Type B pancreatic cell (in vitro differentiated cells): ENCODE data around the gene KMT2D. TPM values are rescaled to one million over a fixed set of nuclear protein-coding genes. Genes with fewer than 3 reads are reported as not detected.

Experiments
- DNase-seq: peaks from one replicate; pipeline ENCODE4 v3.0.0; 2021; ENCODE audit warnings: mixed read lengths; ENCODE audit not compliant: unreplicated experiment; ENCODE audit errors: extremely low spot score
- H3K27ac Mint-ChIP-seq: 2 replicates; pipeline ENCODE4 v1.8.0; 2021; ENCODE audit warnings: mild to moderate bottlenecking, mixed read lengths
- H3K27me3 Mint-ChIP-seq: 2 replicates; pipeline ENCODE4 v1.8.0; 2021; ENCODE audit warnings: mixed read lengths
- H3K36me3 Mint-ChIP-seq: 2 replicates; pipeline ENCODE4 v1.8.0; 2021; ENCODE audit warnings: mixed read lengths
- H3K4me1 Mint-ChIP-seq: one replicate; pipeline ENCODE4 v1.8.0; 2021; ENCODE audit warnings: mixed read lengths; ENCODE audit not compliant: unreplicated experiment
- H3K4me3 Mint-ChIP-seq: 2 replicates; pipeline ENCODE4 v1.8.0; 2021; ENCODE audit warnings: mild to moderate bottlenecking, mixed read lengths
- H3K9me3 Mint-ChIP-seq: 2 replicates; pipeline ENCODE4 v1.8.0; 2021; ENCODE audit warnings: mixed read lengths
- total RNA-seq: library from RNA; stranded (reverse); gene quantifications from 2 replicates; pipeline ENCODE4 v1.2.1, GENCODE V29; 2021; ENCODE audit warnings: low replicate concordance
- TF ChIP-seq, protein P1 (sequence below): fragments of 200-600 bp; sonication (generic); conservative IDR thresholded peaks from 2 replicates; pipeline ENCODE4 v1.5.0; 2021; ENCODE audit warnings: antibody characterized with exemption, mild to moderate bottlenecking

KMT2D gene
- total RNA-seq, 1 donor from 2014 or later = 97.6 TPM

DNA sequence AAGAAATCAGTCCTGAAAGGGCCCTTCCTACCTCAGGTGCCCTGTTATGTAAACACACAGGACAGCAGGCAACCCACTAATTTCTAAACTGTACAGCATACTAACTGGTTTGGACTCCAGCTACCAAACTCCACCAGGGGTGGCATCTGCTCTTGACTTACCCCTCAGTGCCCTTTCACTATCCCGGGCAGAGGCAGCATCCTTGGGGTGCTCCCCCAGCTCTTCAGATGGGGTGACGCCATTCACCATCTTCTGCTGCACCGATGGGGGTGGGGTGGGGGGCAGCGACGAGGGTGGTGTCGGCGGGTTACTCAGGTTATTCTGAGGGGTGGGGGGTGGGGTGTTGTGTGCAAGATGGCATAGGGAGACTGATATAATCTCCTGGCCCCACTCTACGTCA, 30.5 kb downstream of the KMT2D start:
- no peaks in the 10 kb centered on the region for H3K9me3 Mint-ChIP-seq
- H3K4me3 Mint-ChIP-seq = no peak overlapping the region
- no peaks in the 10 kb centered on the region for H3K27me3 Mint-ChIP-seq
- TF ChIP-seq, protein P1, sequence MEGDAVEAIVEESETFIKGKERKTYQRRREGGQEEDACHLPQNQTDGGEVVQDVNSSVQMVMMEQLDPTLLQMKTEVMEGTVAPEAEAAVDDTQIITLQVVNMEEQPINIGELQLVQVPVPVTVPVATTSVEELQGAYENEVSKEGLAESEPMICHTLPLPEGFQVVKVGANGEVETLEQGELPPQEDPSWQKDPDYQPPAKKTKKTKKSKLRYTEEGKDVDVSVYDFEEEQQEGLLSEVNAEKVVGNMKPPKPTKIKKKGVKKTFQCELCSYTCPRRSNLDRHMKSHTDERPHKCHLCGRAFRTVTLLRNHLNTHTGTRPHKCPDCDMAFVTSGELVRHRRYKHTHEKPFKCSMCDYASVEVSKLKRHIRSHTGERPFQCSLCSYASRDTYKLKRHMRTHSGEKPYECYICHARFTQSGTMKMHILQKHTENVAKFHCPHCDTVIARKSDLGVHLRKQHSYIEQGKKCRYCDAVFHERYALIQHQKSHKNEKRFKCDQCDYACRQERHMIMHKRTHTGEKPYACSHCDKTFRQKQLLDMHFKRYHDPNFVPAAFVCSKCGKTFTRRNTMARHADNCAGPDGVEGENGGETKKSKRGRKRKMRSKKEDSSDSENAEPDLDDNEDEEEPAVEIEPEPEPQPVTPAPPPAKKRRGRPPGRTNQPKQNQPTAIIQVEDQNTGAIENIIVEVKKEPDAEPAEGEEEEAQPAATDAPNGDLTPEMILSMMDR = no peak
- peak overlapping the region; percentile 31 for H3K27ac Mint-ChIP-seq
- DNase-seq = no peak
- no peaks in the 10 kb centered on the region for H3K4me1 Mint-ChIP-seq
- peaks cover 10% of the 10 kb centered on the region for H3K36me3 Mint-ChIP-seq

DNA sequence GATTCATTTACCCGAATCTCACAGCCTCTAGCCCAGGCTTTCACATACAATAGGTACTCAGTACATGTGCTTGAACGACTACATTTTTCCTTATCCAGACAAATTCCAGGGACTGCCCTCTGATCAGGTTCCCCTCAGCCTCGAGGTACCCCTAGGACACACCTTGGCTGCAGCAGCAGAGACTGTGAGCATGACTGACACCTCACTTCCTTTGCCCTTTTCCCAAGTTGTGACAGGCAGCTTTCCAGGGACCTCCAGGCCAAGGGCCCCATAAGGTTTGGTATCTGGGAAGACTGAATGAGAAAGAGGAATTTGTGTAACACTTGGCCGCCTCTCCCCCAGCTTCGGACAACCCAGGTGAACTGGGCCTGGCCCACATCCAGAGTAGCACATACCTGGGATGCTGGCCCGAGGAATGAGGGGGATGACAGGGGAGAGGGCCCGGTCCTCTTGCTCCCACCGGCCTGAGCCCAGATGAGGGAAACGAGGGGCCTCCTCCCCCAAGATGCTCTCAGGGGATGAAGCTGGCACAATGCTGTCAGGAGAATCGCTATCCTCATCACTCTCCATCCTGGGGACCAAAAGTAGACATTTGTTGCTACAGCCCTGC, 31.8 kb downstream of the KMT2D start:
- DNase-seq = no peak
- peaks cover 8% of the 10 kb centered on the region for H3K36me3 Mint-ChIP-seq
- H3K4me1 Mint-ChIP-seq = no peaks in the 10 kb centered on the region
- H3K4me3 Mint-ChIP-seq = no peak overlapping the region
- TF ChIP-seq, protein P1 = no peak
- no peaks in the 10 kb centered on the region for H3K9me3 Mint-ChIP-seq
- H3K27me3 Mint-ChIP-seq = no peaks in the 10 kb centered on the region
- no peak overlapping the region for H3K27ac Mint-ChIP-seq

DNA sequence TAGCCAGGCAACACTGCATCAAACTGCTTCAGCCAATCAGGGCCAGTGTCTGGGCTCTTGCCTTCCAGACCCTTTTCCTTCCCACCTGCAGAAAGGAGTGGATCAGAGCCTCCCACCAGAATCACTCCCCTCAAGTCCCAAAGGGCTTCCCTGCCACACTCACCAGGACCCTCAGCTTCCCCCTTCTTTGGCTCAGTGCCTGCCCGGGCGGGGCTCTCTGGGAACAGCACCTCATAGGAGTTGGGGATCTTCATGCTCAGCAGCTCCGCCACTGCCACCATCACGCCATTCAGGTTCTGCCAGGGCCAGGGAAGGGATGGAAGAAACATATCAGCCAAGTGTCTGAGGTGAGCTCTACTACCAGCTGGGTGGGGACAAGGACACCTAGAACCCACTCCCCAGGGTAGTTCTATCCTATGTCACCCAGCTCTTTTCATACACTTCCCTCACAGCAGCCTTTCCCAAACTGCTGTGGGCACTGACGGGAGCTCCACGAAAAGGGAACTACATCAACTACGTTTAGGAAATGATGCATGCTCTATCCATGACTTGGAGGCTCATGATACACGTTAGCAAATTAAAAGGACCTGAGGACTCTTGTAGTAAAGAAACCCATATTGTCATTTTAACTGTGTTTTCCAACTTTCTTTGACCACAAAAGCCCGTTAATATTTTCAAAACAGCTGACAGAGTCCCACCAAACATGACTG, 32.6 kb downstream of the KMT2D start:
- TF ChIP-seq, protein P1 = no peak
- Mint-ChIP-seq H3K4me3 (no peak overlapping the region), H3K4me1 (no peaks in the 10 kb centered on the region), H3K27me3 (no peaks in the 10 kb centered on the region), H3K27ac (no peak overlapping the region), H3K36me3 (peaks cover 10% of the 10 kb centered on the region), H3K9me3 (no peaks in the 10 kb centered on the region)
- DNase-seq = no peak

DNA sequence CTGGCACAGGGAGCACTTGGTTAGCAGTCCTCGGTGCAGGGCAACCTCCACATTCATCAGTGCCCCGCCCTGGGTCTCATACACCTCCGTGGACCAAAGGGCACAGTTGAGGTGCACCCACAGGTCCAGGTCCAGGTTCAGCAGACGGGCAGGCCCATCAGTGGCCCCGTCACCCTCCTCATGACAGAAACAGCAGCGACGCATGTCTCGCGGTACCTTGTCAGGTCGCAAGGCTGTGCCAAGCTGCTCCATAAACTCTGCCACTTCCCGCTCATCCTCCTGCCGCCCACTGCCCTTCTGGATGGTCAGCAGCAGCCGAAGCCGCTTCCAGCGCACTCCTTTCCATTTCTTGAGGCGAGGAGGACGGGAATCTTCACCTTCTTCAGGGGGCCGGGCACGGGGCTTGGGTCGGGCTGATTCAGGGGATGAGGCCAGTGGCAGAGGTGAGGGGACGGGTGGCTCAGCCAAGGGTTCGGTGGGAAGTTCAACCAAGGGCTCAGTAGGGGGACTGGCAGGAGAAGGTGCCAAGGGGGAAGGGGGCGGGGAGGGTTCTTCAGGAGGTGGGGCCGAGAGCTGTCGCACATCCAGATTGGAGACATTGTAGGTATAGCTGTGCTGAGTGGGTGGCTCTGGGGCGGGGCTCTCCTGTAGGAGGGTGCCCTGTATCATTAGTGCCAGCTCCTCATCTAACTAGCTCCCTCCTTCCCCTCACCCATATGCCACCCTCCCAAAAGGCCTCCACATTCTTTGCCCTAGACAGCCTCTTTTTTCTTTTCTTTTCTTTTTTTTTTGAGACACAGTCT, 33.7 kb downstream of the KMT2D start:
- H3K27me3 Mint-ChIP-seq = no peaks in the 10 kb centered on the region
- no peak overlapping the region for H3K27ac Mint-ChIP-seq
- no peaks in the 10 kb centered on the region for H3K9me3 Mint-ChIP-seq
- no peak for DNase-seq
- TF ChIP-seq, protein P1 = no peak
- no peaks in the 10 kb centered on the region for H3K4me1 Mint-ChIP-seq
- peaks cover 16% of the 10 kb centered on the region for H3K36me3 Mint-ChIP-seq
- H3K4me3 Mint-ChIP-seq = no peak overlapping the region

DNA sequence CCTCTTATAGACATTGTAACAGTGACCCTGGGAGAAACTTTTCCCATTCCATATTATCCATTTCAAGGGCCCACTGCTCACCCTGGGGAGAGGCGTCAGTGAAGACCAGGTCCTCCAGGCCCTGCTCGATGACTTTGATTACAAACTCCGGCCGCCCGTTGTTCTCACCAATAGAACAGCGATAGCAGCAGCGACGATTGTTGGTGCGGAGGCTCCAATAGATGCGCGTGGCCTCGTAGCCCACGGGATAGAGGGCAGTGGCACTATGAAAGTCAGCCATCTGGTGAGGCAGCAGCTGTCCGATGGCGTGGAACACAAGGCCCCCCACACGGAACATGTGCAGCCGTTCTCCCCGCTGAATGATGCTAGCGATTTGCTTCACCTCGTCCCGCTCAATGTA, 34.5 kb downstream of the KMT2D start:
- peaks cover 16% of the 10 kb centered on the region for H3K36me3 Mint-ChIP-seq
- no peak overlapping the region for H3K27ac Mint-ChIP-seq
- no peaks in the 10 kb centered on the region for H3K9me3 Mint-ChIP-seq
- no peaks in the 10 kb centered on the region for H3K27me3 Mint-ChIP-seq
- TF ChIP-seq, protein P1 = no peak
- no peaks in the 10 kb centered on the region for H3K4me1 Mint-ChIP-seq
- no peak for DNase-seq
- no peak overlapping the region for H3K4me3 Mint-ChIP-seq
